Superior temporal gyrus (tissue), 1 donor: ENCODE results near the gene PSD.

ENCODE experiments used
- DNase-seq: peaks from one replicate; pipeline ENCODE4 v3.0.0-alpha.2; 2016; ENCODE audit errors: extremely low spot score

Gene PSD

DNA sequence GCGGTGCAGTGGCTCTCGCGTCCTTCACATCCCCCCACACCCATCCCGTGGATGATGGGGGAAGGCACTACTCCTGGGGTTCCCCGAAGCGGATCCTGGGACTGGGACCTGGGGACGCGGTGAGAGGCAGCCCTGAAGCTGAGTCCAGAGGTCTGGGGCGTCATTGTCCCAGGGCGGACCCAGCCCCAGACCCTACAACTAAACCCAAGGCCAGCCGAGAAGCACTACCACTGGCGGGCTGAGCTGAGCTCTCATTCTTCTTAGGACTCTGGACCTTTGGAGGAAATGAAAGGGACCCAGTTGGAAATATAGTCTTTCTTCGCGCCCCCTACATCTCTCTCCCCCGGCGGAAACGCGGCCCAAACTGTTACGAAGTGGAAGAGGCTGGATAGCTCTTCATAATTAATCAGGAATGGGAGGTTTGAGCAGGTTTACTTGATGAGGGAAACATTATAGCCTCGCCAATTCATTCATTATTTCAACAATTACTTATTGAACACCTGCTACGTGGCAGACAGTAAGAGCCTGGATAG lies 1.7 kb upstream of the PSD start:
- no peak for DNase-seq

GRCh38 chr10:102419269-102420180 lies 940 bp upstream of the PSD start:
- peak; percentile 77 for DNase-seq

- no peak for DNase-seq
These were observed 1.9 kb downstream of the PSD start for GRCh38 chr10:102416695-102417094.

GRCh38 chr10:102416283-102416682 lies 2.3 kb downstream of the PSD start:
- DNase-seq: no peak

DNA sequence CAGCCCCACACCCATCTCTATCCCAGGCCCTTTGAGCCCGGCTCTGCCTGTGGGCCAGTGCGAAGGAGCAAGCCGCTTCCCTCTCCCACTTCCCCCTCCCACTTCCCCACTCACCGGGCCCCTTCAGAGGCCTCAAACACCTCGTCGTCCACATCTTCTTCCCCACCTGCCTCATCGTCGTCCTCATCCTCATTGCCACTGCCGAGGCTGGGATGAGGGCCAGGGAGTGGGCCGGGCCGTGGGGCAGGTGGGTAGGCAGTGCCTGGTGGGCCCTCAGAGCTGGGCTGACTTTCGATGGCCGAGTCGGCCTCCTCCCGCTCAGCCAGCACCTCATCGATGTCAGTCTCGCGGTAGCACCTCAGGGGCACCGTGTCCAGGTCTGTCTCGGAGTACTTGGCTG lies 3.8 kb downstream of the PSD start:
- no peak for DNase-seq

- no peak for DNase-seq
These were observed 4.6 kb downstream of the PSD start for GRCh38 chr10:102413806-102414561.

DNA sequence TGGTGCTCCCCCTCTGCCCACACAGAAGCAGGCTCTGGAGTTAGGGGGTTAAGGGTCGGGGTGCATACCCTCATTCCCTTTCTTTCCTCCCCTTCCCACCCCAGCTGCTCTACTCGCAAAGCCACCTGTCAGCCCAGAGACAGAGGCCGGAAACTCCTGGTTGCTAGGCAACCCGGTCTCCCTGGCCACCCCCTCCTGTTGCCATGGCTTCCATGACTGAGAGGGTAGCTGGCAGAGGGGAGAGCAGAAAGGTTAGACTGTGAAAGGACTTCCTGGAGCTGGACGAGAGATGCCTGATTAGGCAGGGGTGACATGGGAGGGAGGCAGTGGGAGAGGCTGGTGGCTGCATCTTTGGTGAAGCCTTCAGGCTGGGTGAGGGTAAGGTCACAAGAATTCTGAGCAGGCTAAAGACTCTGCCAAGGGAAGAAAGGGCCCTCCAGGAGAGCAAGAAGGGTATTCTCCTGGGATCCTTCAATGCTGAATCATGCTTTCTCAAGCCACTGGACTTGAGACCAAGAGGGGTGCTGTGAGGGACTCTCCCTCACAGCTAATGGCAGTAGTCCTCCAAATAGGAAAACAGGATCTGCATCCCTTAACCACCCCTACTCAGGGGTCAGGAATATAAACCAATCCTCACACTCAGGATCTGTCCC lies 5.4 kb downstream of the PSD start:
- no peak for DNase-seq

DNA sequence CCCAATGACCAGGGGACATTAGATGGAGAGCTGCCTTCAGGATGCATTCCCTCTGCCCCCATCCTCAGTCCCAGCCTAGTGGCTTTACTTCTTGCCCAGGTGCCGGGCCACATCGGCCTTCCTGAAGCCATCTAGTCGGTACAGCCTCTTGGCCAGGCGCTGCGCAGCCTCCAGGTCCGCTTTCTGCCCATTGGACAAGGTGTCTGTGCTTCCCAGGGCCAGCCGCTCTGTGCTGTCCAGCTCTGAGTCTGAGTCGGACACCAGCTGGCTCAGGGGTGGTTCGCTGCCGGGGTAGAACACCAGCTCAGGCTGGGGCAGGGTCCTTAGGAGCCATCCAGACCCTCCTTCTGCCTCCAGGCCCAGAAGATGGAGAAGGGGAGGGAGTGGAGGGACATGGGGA lies 6.3 kb downstream of the PSD start:
- DNase-seq: no peak

GRCh38 chr10:102411341-102412255 lies 7.0 kb downstream of the PSD start:
- DNase-seq: no peak

GRCh38 chr10:102410429-102411073 lies 8.0 kb downstream of the PSD start:
- peak; percentile 28 for DNase-seq

DNA sequence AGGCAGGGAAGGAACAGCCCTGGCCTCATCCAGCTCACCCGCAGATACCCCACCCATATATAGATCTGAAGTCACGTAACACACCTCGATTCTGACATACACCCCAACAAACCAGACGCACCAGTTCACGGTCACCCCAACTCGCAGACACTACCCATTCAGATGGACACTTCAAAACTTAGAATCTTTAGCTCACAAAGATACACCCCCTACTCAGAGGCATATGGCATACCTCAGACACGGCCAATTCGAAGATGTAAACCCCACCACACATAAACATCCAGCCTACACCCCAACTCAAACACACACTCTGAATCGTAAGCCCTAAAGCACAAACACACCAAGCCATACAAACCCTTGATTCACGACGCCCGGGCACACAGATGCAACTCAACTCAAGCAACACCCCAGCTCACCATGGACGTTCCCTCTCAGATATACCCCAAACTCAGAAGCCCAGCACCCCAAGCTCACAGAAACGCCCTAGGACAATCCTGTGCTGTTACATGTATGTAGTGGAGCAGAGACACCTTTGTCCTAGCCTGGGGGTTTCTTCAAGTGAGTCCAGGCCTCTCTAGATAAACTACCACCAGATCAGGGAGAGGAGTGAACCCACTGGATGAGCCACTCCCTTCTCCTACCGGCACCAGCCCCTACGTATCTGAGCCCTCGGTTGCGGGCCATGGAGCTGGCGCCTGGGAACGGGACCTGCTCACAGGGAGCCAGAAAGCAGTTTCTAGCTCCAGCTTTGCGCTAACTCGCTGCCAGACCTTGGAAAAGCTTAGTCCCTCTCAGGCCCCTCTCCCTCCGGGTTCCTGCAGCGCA lies 8.8 kb downstream of the PSD start:
- no peak for DNase-seq

- peak; percentile 32 for DNase-seq
These were observed 9.6 kb downstream of the PSD start for GRCh38 chr10:102408728-102409603.

DNA sequence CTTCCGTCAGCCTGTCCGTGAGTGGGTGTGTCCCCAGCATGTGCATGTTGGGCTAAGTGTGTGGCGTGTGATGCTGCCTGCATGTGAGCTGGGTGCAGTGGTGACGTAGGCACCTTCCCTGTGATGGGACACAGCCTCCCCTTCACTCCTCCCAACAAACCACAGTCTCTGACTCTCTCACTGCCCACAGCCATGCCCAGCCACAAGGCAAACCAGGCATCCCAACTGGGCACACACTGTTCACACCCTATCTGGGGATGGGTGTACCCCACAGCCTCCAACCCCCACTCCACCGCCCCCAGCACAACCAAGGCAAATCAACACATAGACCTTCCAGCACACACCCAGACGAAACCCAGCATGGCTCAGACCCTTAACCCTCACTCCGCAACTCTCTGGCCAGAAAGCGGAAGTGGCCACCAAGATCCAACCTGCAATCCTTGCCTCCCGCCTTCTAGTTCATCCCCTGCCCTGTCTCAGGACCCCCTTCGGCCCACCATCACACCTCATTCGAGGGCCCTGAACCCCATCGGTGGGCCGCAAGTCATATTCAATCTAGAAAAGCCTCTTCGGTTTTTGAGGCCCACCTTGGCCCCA lies 10.4 kb downstream of the PSD start:
- no peak for DNase-seq

DNA sequence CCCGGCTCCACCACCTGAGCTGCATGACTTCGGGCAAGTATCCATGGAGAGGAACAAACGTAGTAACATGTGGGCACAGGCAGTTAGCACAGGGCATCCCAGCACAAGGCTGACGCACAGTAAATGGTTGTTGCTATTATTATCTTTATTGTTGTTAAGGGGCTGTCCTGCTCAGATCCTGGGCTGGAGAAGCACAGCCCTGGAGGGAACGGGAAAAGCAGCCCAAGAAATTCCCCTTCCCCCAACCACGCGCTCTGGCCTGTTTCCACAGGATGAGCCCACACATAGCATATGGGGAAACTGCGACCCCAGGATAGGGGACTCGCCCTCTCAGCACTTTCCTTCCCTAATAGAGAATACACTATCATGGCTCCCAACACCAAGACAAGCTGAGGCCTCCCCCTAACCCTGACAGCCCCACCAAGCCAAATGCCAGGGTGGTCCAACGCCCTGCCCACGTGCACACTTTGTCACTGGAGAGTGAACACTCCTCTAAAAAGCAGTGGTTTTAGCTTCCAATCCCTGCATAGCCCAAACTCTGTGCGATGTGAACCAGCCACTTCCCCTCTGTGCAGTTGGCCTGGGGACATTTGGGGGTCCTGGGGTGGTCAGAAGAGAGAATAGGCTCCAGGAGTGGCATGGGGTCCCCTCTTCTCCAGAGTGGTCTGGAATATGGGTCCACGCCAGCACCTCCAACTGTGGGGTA lies 11.0 kb downstream of the PSD start:
- DNase-seq: no peak

- no peak for DNase-seq
These were observed 11.8 kb downstream of the PSD start for GRCh38 chr10:102406815-102407214.

DNA sequence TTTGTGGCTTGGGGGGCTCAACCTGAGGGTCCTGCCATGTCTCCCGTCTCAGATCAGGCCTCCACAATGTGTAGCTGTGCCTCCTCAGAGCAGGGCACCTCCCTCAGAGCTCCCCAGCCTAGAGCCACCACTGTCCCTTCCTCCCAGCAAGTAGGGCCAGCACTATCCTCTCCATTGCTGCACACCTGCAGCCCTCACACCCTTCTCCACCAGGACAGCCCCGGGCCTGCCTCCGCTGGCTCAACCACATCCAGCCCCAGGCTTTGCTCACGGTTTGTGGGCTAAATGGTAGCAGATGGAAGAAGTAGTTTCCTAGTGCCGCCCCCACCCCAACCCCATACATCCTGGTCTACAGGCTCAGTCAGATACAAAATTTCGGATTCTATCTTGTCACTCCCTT lies 13.0 kb downstream of the PSD start:
- DNase-seq: no peak

DNA sequence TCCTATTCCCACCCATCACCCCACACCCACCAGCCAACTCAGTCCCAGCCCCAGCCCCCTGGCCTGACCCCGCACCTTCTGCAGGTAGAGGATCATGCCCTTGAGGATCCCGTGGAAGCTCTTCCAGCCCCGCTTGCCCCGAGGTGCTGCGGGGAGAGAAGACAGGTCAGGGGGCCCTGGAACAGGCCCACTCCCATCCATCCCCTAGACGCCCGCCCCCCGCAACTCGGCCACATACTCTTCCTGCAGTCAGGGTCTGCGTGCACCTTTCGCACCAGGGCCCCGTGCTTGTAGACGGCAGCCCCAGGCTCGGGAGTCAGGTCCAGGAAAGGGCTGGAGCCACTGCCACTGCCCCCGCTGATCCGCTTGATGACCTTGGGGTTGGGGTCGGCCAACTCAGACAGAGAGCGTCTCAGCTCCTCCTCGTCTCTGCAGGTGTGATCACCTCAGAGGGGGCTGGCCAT lies 13.4 kb downstream of the PSD start:
- no peak for DNase-seq
